GM21786 (cell line): ENCODE measurements around the gene C13orf42.
"Not testable (repeated sequence)": the region's sequence is repeated elsewhere in the genome, so short reads cannot be mapped to it uniquely, and the experiment has no call there.

Experiments used
- ATAC-seq: cut with Tn5 transposase; IDR thresholded peaks from one replicate; pipeline ENCODE4 v1.9.1; 2021; ENCODE audit not compliant: unreplicated experiment

C13orf42 gene

GRCh38 chr13:51122868-51123566 lies 11.9 kb upstream of the C13orf42 start:
- ATAC-seq: no peak

GRCh38 chr13:51120873-51121272 lies 9.8 kb upstream of the C13orf42 start:
- ATAC-seq: not testable (repeated sequence)

DNA sequence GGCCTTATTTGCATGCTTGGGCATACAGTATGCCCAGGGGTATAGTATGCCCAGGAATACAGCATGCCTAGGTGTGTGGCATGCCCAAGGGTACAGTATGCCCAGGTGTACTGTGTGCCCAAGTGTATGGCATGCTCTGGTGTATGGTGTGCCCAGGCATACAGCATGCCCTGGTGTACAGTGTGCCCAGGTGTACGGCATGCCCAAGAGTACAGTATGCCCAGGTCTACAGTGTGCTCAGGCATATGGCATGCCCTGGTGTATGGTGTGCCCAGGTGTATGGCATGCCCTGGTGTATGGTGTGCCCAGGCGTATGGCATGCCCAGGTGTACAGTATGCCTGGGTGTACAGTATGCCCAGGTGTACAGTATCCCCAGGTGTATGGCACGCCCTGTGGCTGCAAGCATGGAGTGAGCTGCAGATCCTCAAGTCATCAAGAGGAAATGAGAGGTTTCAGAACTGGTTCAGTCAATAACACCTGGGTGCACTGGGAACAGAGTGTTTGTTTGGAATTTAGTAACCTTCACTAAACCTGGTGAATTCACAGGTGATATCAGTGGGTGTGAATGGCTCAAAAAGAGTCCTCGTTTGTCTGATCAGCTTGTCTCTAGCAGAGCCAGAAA lies 7.8 kb upstream of the C13orf42 start:
- no peak for ATAC-seq

DNA sequence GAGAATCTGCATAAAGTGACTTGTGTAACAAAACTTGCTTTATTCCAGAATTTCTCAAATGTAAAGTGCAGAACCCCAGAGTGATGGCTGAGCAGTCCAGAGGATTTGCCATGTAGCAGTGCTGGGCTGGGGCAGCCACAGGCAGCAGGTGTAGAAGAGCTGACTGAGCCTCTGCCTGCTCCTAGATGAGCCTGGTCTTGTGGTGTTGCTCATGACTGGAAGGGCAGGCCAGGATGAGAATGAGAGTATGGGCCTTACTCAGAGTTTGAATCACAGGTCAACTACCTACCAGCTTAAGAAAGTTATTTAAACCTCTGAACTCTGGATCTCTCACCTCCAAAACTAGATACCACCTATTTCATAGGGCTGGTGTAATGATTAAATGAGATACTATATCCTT lies 2.9 kb upstream of the C13orf42 start:
- ATAC-seq: no peak

DNA sequence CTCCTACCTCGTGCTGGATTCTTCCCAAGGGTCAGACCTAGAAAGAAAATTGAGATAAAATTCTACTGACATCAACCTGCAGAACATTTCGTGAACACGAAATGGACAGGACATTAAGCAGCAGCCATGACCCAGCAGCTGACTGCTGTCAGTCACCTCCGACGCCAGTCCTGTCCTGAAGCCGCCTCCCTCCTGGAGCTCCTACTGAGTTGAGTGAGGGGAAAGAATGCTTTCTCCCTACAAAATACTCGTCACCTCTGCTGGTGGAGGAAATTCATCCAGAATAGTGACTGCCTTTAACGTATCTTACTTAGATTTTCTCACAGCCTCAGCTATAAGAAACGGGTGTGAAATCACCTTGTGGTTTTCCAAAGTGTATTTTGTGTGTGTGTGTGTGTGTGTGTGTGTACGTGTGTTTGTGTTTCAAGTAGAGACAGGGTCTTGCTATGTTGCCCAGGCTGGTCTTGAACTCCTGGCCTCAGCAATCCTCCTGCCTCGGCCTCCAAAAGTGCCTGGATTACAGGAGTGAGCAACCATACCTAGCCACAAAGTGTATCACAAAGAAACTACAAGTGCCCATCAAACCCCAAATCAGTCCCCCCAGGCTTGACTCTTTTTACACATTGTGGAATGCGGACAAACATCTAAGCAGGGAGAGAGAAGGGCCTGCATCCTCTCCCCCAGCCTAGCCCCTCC lies 2.3 kb upstream of the C13orf42 start:
- no peak for ATAC-seq

DNA sequence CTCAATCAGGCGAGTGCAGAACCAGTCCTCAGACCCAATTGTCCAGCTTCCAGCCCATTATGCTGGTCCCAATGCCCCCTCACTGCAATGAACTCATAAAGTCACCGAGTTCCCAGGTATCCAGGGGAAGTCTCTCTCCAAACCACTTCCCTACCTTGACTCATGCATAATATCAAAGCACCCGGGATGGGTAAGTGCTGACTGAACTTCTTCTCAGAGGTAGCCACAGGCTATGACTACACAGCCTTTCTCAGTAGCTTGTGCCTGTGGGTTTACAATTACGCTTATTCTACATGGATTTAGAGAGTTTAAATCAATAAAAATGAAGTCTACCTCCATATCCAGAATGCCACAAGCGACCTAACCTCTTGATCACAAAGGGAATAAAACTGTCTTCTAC lies 1.7 kb upstream of the C13orf42 start:
- ATAC-seq: no peak

- no peak for ATAC-seq
These were observed 923 bp upstream of the C13orf42 start for GRCh38 chr13:51111997-51112396.

DNA sequence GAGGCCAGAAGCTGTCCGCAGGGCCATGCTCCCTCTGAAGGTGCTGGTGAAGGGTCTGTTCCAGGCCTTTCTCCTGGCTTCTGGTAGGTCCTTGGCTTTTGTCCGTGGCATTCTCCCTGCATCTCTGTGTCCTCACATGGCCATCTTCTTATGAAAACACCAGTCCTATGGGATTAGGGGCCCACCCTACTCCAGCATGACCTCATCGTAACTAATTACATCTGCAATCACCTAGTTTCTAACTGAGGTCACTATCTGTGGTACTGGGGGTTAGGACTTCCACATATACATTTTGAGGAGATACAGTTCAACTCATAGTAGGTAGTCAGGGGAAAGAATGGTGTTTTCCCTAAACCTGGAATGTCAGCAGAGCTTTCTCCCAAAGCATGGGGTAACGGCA lies 3.1 kb downstream of the C13orf42 start:
- ATAC-seq: no peak

- ATAC-seq: no peak
These were observed 6.0 kb downstream of the C13orf42 start for GRCh38 chr13:51105046-51105445.

- no peak for ATAC-seq
These were observed 9.3 kb downstream of the C13orf42 start for GRCh38 chr13:51101636-51102235.

- ATAC-seq: no peak
These were observed 13.6 kb downstream of the C13orf42 start for GRCh38 chr13:51097353-51098043.

DNA sequence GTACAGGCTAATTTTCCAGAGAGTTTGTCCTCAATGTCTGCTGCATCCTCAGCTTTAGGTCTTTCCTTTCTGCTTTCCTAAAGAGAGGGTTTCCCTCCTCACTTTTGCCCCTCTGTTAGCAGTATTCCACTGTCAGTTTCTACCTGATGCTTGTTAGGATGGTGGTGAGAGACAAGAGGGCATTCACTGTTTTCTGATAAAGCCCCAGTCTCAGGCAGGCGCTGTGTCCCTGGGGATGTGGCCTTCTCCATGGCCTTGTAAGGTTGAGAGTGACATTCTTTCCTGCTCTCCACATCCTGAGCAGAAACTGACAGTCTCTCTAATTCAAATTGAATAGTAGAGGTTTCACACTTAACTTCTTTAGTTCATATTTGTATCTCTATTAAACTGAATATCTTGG lies 14.9 kb downstream of the C13orf42 start:
- no peak for ATAC-seq

GRCh38 chr13:51093574-51093973 lies 17.5 kb downstream of the C13orf42 start:
- no peak for ATAC-seq

DNA sequence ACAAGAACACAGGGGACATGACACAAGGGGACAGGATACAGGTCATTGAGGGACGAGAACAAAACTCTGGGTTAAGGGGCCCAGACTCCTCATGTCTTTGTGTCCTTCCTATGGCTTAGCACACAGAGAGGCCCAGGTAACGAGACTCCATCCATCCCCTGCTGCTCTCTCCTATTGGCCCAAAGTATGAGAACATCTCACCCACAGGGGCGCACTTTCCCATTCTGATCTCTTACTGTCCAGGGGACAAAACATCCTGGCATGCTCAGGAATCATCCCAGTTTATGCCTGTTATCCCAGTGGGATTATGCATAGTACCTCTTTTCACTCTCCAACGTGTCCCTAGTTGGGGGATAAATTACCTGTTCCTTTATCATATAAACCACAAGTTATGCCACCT lies 19.2 kb downstream of the C13orf42 start:
- no peak for ATAC-seq

DNA sequence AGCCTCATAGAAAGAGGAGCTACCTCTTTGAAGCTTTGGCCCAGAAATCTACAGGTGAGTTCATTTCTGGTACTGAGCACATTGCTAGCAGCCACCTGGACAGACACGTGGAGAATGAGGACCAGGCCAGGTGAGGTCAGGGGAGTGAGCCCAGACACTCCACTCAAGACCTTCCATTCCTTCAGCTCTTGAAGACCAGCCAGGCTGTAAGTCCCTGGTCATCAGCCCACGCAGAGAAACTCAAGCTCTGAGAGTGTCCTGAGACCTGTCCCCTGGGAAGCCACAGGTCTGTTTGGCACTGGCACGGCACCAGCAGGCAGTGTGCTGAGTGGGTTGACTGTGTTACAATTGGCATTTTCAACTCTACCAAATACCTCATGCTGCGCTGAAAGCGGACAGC lies 27.4 kb downstream of the C13orf42 start:
- ATAC-seq: no peak

- ATAC-seq: not testable (repeated sequence)
These were observed 30.5 kb downstream of the C13orf42 start for GRCh38 chr13:51080478-51081065.

- no peak for ATAC-seq
These were observed 39.6 kb downstream of the C13orf42 start for GRCh38 chr13:51071493-51071892.

DNA sequence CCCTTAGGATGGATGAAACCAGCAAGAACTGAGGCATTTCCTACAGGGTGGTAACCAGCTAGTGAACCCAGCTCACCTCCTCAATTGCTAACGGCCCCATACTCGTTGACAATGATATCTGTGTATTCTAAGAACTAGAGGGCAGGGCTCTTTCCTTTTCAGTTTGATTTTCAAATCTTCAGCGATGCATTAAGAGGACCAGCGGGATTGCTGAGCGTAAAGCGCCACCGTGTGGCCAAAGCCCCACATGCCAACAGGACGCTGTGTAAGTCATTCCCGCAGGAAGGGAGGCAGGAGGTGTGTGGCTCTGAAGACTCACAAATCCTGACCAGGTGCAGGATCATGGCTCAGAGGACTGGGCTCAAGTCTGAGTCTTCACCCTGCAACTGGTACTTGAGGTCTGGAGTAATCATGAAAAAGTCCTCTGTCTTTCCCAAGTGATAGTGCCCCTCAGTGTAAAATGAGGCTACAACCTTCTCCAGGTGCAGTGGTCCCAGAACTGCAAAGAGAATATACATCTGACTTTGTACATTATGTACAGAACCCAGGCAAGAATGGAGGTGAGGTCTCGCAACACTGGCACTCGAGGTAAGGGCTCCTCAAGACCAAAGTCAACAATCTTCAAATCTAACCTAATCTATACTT lies 40.9 kb downstream of the C13orf42 start:
- ATAC-seq: peak; percentile 83

- ATAC-seq: no peak
These were observed 42.6 kb downstream of the C13orf42 start for GRCh38 chr13:51068501-51068900.

DNA sequence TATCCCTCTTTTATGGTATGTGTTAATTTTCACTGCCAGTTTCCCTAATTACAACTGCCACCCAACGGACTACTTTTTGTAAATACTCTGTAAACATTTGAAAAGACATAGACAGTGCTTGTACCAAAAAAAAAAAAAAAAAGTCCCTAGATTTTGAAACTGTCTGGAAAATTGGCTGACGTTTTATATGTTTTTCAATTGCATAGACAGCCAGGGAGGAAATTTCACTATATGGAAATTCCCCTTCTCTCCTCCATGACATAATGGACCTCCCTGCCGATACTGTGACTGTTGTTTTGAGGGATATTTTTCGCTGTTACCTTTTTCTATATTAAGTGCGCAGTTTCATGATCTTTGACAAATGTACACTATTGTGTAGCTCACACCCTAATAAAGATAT lies 43.4 kb downstream of the C13orf42 start:
- no peak for ATAC-seq
